A673 (cell line): Measurements from ENCODE around the gene CLCN7. TPM values are rescaled to one million over a fixed set of nuclear protein-coding genes. Genes with fewer than 3 reads are reported as not detected.

ENCODE experiments used
- BruUV-seq: library from RNA; stranded (reverse); fragments of 400-500 nt; replicated peaks from 2 replicates; lab custom pipeline; 2021; lab: Mats Ljungman, UMichigan
- CTCF ChIA-PET: fragments of 300-600 bp; sonication (Branson Sonifier 250); formaldehyde crosslinking; loops from one replicate; lab custom pipeline; 2022; ENCODE audit warnings: antibody characterized with exemption; lab: Charles Lee
- POLR2A ChIA-PET: fragments of 300-600 bp; sonication (Branson Sonifier 250); formaldehyde crosslinking; loops from one replicate; lab custom pipeline; 2022; ENCODE audit warnings: antibody characterized with exemption; ENCODE audit not compliant: low non-redundant PET; lab: Charles Lee
- DNase-seq: peaks from one replicate; pipeline ENCODE4 v3.0.0-alpha.2; 2015; ENCODE audit warnings: low spot score
- H3K27ac ChIP-seq: fragments of 200-600 bp; sonication (generic); 2 replicates; pipeline ENCODE4 v1.5.1; 2016; ENCODE audit warnings: mixed run types, low read depth, mild to moderate bottlenecking, mixed read lengths, antibody characterized with exemption, low read length; ENCODE audit not compliant: poor library complexity, severe bottlenecking
- H3K27me3 ChIP-seq: fragments of 200-600 bp; sonication (generic); replicated peaks from 2 replicates; pipeline ENCODE4 v1.6.1; 2017; ENCODE audit warnings: mixed run types, low read depth, mild to moderate bottlenecking, mixed read lengths, antibody characterized with exemption, low read length; ENCODE audit not compliant: insufficient read depth, poor library complexity
- H3K36me3 ChIP-seq: fragments of 200-600 bp; sonication (generic); 2 replicates; pipeline ENCODE4 v1.6.1; 2016; ENCODE audit warnings: mixed run types, mild to moderate bottlenecking, mixed read lengths, antibody characterized with exemption, low read length; ENCODE audit not compliant: insufficient read depth, poor library complexity, severe bottlenecking
- H3K4me1 ChIP-seq: fragments of 200-600 bp; sonication (generic); 2 replicates; pipeline ENCODE4 v1.6.1; 2017; ENCODE audit warnings: mixed run types, mild to moderate bottlenecking, mixed read lengths, antibody characterized with exemption, low read length; ENCODE audit not compliant: insufficient read depth, poor library complexity, severe bottlenecking
- H3K4me3 ChIP-seq: fragments of 200-600 bp; sonication (generic); 2 replicates; pipeline ENCODE4 v1.5.1; 2016; ENCODE audit warnings: low read depth, mixed run types, mild to moderate bottlenecking, mixed read lengths, low read length; ENCODE audit not compliant: poor library complexity, severe bottlenecking
- H3K9me3 ChIP-seq: fragments of 200-600 bp; sonication (generic); 2 replicates; pipeline ENCODE4 v1.6.1; 2016; ENCODE audit warnings: mixed run types, low read depth, mild to moderate bottlenecking, mixed read lengths, antibody characterized with exemption, low read length; ENCODE audit not compliant: poor library complexity, severe bottlenecking
- EZH2 ChIP-seq: fragments of 200-600 bp; sonication (generic); IDR thresholded peaks from 2 replicates; pipeline ENCODE4 v1.6.1; 2017; ENCODE audit warnings: borderline replicate concordance, low read depth, mild to moderate bottlenecking, mixed read lengths, antibody characterized with exemption, low read length; ENCODE audit not compliant: poor library complexity, severe bottlenecking
- intact Hi-C: fragments of 100-400 bp; cut with micrococcal nuclease; formaldehyde crosslinking; loops from one replicate; pipeline ENCODE4 v1.10.0; 2022; ENCODE audit not compliant: unreplicated experiment
- total RNA-seq: library from RNA; stranded (reverse); gene quantifications from 2 replicates; pipeline ENCODE4 v1.2.3, GENCODE V29; 2021
- TF ChIP-seq, protein P1 (sequence below): fragments of 300-800, 200-600 bp; sonication (generic); conservative IDR thresholded peaks from 2 replicates; pipeline ENCODE4 v1.5.1; 2017; ENCODE audit warnings: low read depth, mild to moderate bottlenecking, antibody characterized with exemption, low read length, moderate library complexity, mixed read lengths

Gene CLCN7
- total RNA-seq, 1 experiment from 2014 or later = 89.3 TPM

DNA sequence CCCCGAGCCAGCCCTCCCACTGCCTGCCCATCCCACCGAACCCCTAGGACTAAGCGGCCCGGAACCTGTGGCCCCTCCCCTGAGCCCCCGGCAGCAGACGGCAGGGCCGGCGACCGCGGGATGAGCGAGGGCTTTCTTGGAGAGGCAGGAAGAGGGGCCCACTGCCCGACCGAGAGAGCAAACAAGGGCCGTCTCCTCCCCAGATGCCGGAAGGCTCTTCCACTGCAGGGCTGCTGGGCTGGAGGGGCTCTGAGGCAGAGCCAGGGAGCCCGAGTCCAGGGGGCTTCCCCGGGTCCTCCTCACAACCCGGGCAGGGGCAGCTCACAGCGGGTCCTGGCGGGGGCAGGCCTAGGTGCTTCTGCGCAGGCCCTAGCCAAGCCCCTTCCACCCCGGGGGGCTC lies 41.1 kb downstream of the CLCN7 start:
- intact Hi-C loops = no loop called here
- BruUV-seq = no TSS peak
- ChIA-PET POLR2A (no interaction called here), CTCF (no interaction called here)
- Histone ChIP-seq H3K4me1 (peaks cover 10% of the 10 kb centered on the region), H3K4me3 (no peak overlapping the region), H3K27ac (no peak overlapping the region), H3K36me3 (no peaks in the 10 kb centered on the region), H3K9me3 (no peaks in the 10 kb centered on the region), H3K27me3 (peaks cover 10% of the 10 kb centered on the region)
- DNase-seq = no peak
- no peak for TF ChIP-seq EZH2
- TF ChIP-seq, protein P1, sequence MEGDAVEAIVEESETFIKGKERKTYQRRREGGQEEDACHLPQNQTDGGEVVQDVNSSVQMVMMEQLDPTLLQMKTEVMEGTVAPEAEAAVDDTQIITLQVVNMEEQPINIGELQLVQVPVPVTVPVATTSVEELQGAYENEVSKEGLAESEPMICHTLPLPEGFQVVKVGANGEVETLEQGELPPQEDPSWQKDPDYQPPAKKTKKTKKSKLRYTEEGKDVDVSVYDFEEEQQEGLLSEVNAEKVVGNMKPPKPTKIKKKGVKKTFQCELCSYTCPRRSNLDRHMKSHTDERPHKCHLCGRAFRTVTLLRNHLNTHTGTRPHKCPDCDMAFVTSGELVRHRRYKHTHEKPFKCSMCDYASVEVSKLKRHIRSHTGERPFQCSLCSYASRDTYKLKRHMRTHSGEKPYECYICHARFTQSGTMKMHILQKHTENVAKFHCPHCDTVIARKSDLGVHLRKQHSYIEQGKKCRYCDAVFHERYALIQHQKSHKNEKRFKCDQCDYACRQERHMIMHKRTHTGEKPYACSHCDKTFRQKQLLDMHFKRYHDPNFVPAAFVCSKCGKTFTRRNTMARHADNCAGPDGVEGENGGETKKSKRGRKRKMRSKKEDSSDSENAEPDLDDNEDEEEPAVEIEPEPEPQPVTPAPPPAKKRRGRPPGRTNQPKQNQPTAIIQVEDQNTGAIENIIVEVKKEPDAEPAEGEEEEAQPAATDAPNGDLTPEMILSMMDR = no peak

DNA sequence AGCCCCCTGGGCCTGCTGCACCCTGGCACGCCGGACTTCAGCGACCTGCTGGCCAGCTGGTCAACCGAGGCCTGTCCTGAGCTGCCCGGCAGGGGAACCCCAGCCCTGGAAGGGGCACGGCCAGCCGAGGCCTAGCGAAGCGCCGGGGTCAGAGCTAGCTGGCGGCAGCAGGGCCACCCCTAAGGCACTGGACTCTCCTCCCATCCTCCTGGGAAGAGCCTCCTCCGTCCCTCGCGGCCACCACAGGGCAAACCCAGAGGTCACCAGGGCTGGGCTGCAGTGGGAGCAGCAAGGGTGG lies 41.6 kb downstream of the CLCN7 start:
- Histone ChIP-seq H3K27me3 (peaks cover 10% of the 10 kb centered on the region), H3K4me1 (peaks cover 10% of the 10 kb centered on the region), H3K27ac (no peak overlapping the region), H3K36me3 (no peaks in the 10 kb centered on the region), H3K4me3 (no peak overlapping the region), H3K9me3 (no peaks in the 10 kb centered on the region)
- intact Hi-C loops = no loop called here
- POLR2A ChIA-PET = no interaction called here
- DNase-seq = no peak
- no TSS peak for BruUV-seq
- CTCF ChIA-PET = no interaction called here
- TF ChIP-seq EZH2 = no peak
- TF ChIP-seq, protein P1 = no peak

DNA sequence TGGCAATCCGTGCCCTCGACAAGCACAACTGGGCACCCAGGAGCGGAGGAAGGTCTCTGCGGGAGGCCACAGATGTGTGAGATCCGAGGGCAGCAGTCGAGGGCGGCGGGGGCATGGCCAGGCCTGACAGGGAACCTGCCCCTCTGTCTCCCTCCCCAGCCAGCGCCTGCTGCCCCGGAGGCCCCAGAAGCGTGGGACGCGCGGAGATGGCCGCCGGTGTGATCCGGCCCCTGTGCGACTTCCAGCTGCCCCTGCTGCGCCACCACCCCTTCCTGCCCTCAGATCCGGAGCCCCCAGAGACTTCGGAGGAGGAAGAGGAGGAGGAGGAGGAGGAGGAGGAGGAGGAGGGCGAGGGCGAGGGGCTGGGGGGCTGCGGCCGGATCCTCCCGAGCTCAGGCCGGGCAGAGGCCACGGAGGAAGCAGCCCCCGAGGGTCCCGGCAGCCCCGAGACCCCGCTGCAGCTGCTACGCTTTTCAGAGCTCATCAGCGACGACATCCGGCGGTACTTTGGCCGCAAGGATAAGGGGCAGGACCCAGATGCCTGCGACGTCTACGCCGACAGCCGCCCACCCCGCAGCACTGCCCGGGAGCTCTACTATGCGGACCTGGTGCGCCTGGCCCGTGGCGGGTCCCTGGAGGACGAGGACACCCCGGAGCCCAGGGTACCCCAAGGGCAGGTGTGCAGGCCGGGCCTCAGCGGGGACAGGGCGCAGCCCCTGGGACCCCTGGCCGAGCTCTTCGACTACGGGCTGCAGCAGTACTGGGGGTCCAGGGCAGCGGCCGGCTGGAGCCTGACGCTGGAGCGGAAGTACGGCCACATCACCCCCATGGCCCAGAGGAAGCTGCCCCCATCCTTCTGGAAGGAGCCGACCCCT lies 42.2 kb downstream of the CLCN7 start:
- no peak for DNase-seq
- H3K36me3 ChIP-seq = no peaks in the 10 kb centered on the region
- H3K9me3 ChIP-seq = no peaks in the 10 kb centered on the region
- CTCF ChIA-PET = no interaction called here
- H3K4me1 ChIP-seq = peaks cover 10% of the 10 kb centered on the region
- H3K4me3 ChIP-seq = no peak overlapping the region
- no peak overlapping the region for H3K27ac ChIP-seq
- intact Hi-C loops = no loop called here
- POLR2A ChIA-PET = no interaction called here
- no TSS peak for BruUV-seq
- peaks cover 10% of the 10 kb centered on the region for H3K27me3 ChIP-seq
- TF ChIP-seq, protein P1 = no peak
- no peak for TF ChIP-seq EZH2
